GM18498 (cell line): ENCODE data around the gene AGA.

Experiments
- ATAC-seq: cut with Tn5 transposase; IDR thresholded peaks from one replicate; pipeline ENCODE4 v1.9.1; 2021; ENCODE audit warnings: mild to moderate bottlenecking, moderate library complexity; ENCODE audit not compliant: unreplicated experiment

Gene AGA

GRCh38 chr4:177391287-177391686 lies 51.0 kb downstream of the AGA start:
- ATAC-seq: no peak

- no peak for ATAC-seq
These were observed 55.9 kb downstream of the AGA start for GRCh38 chr4:177386278-177386815.

GRCh38 chr4:177385576-177386277 lies 56.5 kb downstream of the AGA start:
- no peak for ATAC-seq

GRCh38 chr4:177384856-177385397 lies 57.3 kb downstream of the AGA start:
- ATAC-seq: peak; percentile 46

- ATAC-seq: no peak
These were observed 60.4 kb downstream of the AGA start for GRCh38 chr4:177381762-177382310.
